ENCODE data around the gene TCERG1L. TPM values are rescaled to one million over a fixed set of nuclear protein-coding genes. Genes with fewer than 3 reads are reported as not detected.

TCERG1L gene
- total RNA-seq, 1 donor from 2014 or later: 3.5 TPM

DNA sequence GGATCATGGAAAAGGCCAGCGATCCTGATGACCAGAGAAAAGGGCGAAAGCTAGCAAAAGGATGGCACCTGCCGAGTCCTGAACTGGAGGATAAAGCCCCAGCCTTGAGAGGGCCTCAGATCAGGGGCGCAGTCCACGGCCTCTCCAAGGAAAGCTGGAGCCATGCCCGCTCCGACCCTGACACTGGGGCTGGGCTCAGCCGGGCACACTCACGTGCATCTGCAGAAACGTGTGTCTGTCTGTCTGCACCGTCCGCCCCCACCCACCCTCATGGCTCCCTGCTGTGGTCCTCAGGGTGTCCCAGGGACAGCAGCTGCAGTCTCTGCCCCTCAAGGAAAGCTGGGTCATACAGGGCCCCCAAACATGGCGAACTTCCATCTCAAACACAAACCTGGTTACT is 200.5 kb downstream of the TCERG1L start:
- Histone ChIP-seq H2AFZ (ENCODE audit: low read depth, low read length) (no peak overlapping the region), H3K9ac (ENCODE audit: low read length) (no peak overlapping the region)
- H3K9me3 Mint-ChIP-seq (ENCODE audit: unreplicated experiment): peaks cover 7% of the 10 kb centered on the region

DNA sequence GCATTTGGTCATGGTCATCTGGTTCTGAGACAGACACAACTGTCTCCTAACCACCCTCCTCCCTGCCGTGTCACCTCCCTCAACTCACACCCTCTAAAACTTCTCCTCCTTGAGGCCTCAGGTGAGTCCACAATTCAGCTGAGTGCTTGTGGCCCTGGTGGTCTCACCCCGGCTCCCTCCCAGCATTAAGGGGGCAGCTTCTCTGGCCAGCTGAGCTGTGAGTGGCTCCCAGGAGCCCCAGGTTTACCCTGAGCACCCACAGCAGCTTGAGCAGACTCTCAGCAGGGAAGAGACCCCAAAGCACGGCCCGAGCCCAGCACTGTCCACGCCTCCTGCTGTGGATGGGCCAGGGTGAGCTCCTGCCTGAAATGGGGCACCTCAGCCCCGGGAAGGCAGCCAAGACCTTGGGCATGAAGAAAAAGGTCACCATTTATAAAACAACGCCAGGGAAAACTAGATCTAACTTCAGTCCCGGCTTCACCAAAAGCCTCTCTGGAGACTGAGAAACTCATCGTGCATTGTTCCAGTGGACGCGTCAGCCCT is 201.2 kb downstream of the TCERG1L start:
- Histone ChIP-seq H2AFZ (ENCODE audit: low read depth, low read length) (no peak overlapping the region), H3K4me2 (ENCODE audit: low read length) (no peak overlapping the region), H3K79me2 (ENCODE audit: insufficient read depth, low read length) (no peaks in the 10 kb centered on the region), H3K4me3 (ENCODE audit: insufficient read depth, low read depth, low read length) (no peak overlapping the region), H4K20me1 (ENCODE audit: insufficient read depth, low read length) (no peaks in the 10 kb centered on the region), H3K9ac (ENCODE audit: low read length) (no peak overlapping the region), H3K4me1 (ENCODE audit: insufficient read depth, low read length) (no peaks in the 10 kb centered on the region), H3K36me3 (ENCODE audit: insufficient read depth, low read length) (no peaks in the 10 kb centered on the region), H3K27ac (ENCODE audit: low read depth, low read length) (no peak overlapping the region), H3K9me3 (ENCODE audit: insufficient read depth, low read depth, low read length) (peaks cover 3% of the 10 kb centered on the region), H3K27me3 (ENCODE audit: insufficient read depth, low read length) (no peaks in the 10 kb centered on the region)
- FAIRE-seq (no peak), DNase-seq (ENCODE audit: low read depth) (no peak)
- no peaks in the 10 kb centered on the region for H3K4me1 Mint-ChIP-seq (ENCODE audit: low read depth, unreplicated experiment)
- TF ChIP-seq EZH2 (IDR thresholded peaks at IDR 0.05; ENCODE audit: insufficient read depth, low read length): no peak
- TF ChIP-seq, protein P1, sequence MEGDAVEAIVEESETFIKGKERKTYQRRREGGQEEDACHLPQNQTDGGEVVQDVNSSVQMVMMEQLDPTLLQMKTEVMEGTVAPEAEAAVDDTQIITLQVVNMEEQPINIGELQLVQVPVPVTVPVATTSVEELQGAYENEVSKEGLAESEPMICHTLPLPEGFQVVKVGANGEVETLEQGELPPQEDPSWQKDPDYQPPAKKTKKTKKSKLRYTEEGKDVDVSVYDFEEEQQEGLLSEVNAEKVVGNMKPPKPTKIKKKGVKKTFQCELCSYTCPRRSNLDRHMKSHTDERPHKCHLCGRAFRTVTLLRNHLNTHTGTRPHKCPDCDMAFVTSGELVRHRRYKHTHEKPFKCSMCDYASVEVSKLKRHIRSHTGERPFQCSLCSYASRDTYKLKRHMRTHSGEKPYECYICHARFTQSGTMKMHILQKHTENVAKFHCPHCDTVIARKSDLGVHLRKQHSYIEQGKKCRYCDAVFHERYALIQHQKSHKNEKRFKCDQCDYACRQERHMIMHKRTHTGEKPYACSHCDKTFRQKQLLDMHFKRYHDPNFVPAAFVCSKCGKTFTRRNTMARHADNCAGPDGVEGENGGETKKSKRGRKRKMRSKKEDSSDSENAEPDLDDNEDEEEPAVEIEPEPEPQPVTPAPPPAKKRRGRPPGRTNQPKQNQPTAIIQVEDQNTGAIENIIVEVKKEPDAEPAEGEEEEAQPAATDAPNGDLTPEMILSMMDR (IDR thresholded peaks at IDR 0.05; ENCODE audit: insufficient read depth, low read depth, low read length): no peak
- H3K9me3 Mint-ChIP-seq (ENCODE audit: unreplicated experiment): peaks cover 7% of the 10 kb centered on the region
- H3K36me3 Mint-ChIP-seq (ENCODE audit: low read depth, unreplicated experiment): peaks cover 3% of the 10 kb centered on the region
- no peak overlapping the region for H3K27ac Mint-ChIP-seq (ENCODE audit: unreplicated experiment)
- H3K27me3 Mint-ChIP-seq (ENCODE audit: low read depth, unreplicated experiment): peaks cover 2% of the 10 kb centered on the region
- H3K4me3 Mint-ChIP-seq (ENCODE audit: unreplicated experiment): no peak overlapping the region

More for the DNA sequence above, 200.5 kb downstream of the TCERG1L start:
- no peaks in the 10 kb centered on the region for H3K79me2 ChIP-seq (ENCODE audit: insufficient read depth, low read length)
- DNase-seq (ENCODE audit: low read depth) (no peak), FAIRE-seq (no peak)
- H3K27me3 ChIP-seq (ENCODE audit: insufficient read depth, low read length): no peaks in the 10 kb centered on the region
- H3K36me3 Mint-ChIP-seq (ENCODE audit: low read depth, unreplicated experiment): peaks cover 3% of the 10 kb centered on the region
- peaks cover 3% of the 10 kb centered on the region for H3K9me3 ChIP-seq (ENCODE audit: insufficient read depth, low read depth, low read length)
- H3K4me1 Mint-ChIP-seq (ENCODE audit: low read depth, unreplicated experiment): no peaks in the 10 kb centered on the region
- H4K20me1 ChIP-seq (ENCODE audit: insufficient read depth, low read length): no peaks in the 10 kb centered on the region
- H3K4me3 ChIP-seq (ENCODE audit: insufficient read depth, low read depth, low read length): no peak overlapping the region
- no peak overlapping the region for H3K4me2 ChIP-seq (ENCODE audit: low read length)
- H3K4me1 ChIP-seq (ENCODE audit: insufficient read depth, low read length): no peaks in the 10 kb centered on the region
- H3K27me3 Mint-ChIP-seq (ENCODE audit: low read depth, unreplicated experiment): peaks cover 2% of the 10 kb centered on the region
- no peak overlapping the region for H3K27ac Mint-ChIP-seq (ENCODE audit: unreplicated experiment)
- no peaks in the 10 kb centered on the region for H3K36me3 ChIP-seq (ENCODE audit: insufficient read depth, low read length)
- TF ChIP-seq, protein P1 (IDR thresholded peaks at IDR 0.05; ENCODE audit: insufficient read depth, low read depth, low read length): no peak
- TF ChIP-seq EZH2 (IDR thresholded peaks at IDR 0.05; ENCODE audit: insufficient read depth, low read length): no peak
- H3K4me3 Mint-ChIP-seq (ENCODE audit: unreplicated experiment): no peak overlapping the region
- H3K27ac ChIP-seq (ENCODE audit: low read depth, low read length): no peak overlapping the region

DNA sequence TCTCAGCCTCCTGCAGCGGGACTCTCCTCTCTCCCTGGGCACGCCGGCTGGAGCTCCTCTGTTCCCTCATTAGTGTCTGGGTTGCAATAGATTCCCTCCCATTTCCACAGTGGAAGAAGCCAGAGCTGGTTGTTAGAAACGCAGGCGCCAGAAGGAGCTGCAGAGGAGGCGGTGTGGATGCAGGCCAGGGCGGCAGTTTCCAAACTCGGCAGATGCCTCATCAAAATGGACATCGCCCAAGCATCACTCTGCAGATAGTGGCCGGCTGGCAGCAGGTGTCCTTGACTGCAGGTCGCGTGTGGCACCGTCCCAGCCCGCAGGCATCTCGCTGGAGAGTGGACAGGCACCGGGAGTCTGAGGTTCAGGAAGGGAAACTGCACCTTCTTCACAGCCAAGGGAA is 201.8 kb downstream of the TCERG1L start:
- TF ChIP-seq EZH2 (IDR thresholded peaks at IDR 0.05; ENCODE audit: insufficient read depth, low read length): no peak
- TF ChIP-seq, protein P1 (IDR thresholded peaks at IDR 0.05; ENCODE audit: insufficient read depth, low read depth, low read length): no peak
- FAIRE-seq (no peak), DNase-seq (ENCODE audit: low read depth) (no peak)
- Histone ChIP-seq H3K27ac (ENCODE audit: low read depth, low read length) (no peak overlapping the region), H3K36me3 (ENCODE audit: insufficient read depth, low read length) (no peaks in the 10 kb centered on the region), H3K79me2 (ENCODE audit: insufficient read depth, low read length) (no peaks in the 10 kb centered on the region), H3K9me3 (ENCODE audit: insufficient read depth, low read depth, low read length) (peaks cover 3% of the 10 kb centered on the region), H3K4me1 (ENCODE audit: insufficient read depth, low read length) (no peaks in the 10 kb centered on the region), H4K20me1 (ENCODE audit: insufficient read depth, low read length) (no peaks in the 10 kb centered on the region), H3K9ac (ENCODE audit: low read length) (no peak overlapping the region), H3K4me2 (ENCODE audit: low read length) (no peak overlapping the region), H2AFZ (ENCODE audit: low read depth, low read length) (no peak overlapping the region), H3K4me3 (ENCODE audit: insufficient read depth, low read depth, low read length) (no peak overlapping the region), H3K27me3 (ENCODE audit: insufficient read depth, low read length) (no peaks in the 10 kb centered on the region)
- peaks cover 2% of the 10 kb centered on the region for H3K27me3 Mint-ChIP-seq (ENCODE audit: low read depth, unreplicated experiment)
- no peak overlapping the region for H3K27ac Mint-ChIP-seq (ENCODE audit: unreplicated experiment)
- no peak overlapping the region for H3K4me3 Mint-ChIP-seq (ENCODE audit: unreplicated experiment)
- peaks cover 3% of the 10 kb centered on the region for H3K36me3 Mint-ChIP-seq (ENCODE audit: low read depth, unreplicated experiment)
- peaks cover 7% of the 10 kb centered on the region for H3K9me3 Mint-ChIP-seq (ENCODE audit: unreplicated experiment)
- no peaks in the 10 kb centered on the region for H3K4me1 Mint-ChIP-seq (ENCODE audit: low read depth, unreplicated experiment)
